ENCODE measurements around the gene HOXD4.

Gene HOXD4

DNA sequence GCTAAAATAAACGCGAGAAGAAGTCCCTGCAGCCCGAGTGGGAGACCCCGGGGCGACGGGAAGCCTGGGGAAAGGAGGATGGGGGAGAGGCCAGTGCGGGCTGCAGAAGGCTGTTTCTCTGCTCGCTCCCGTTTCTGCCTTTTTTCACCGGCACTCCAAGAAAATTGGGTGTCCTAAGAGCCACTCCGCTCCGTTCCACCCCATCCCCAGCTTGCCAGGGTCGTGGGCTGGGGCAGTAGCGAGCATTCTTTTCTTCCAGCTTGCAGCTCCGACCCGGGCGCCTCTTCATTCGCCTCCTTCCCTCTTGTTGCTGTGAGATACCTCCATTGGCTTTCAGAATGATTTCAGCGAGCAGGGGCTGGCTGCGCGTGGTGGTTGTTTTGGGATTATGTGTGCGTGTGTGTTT is 6.8 kb downstream of the HOXD4 start:
- peak; percentile 54 for DNase-seq

DNA sequence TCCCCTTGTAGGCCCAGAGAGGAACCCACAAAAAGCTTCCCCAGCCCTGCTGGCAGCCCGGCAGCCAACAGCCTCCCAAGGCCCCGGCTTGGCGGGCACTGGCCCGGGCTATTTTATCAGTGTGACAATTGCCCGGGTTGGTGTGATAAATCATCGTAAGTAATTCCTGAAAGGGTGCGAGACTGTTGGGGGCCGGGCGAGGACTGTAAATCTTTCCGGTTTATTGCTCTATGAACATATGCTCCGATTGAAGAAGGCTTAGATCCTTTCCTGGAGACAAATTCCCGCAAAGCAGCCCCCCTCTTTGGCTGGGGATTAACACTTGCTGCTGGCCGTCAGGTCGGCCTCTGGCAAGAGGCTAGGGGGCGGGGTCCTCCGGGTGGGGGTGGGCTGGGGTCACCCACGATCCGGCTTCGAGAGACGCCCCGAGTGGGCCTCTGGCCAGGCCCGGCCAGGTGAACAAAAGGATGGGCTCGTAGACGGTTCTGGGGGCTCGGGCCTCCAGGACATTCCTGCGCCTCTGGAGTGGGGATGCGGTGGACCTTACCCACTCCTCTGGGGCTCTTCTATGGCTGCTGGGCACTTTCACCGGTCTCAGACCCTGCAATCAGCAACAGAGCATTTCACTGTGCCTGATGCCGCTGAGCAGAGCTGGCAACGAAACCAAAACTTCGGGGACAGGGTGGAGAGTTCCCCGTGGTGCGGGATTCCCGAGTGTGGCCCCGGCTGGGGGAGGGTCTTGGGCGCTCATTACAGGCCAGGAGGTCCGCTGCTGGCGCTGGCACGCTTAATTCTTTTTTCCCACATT is 7.7 kb downstream of the HOXD4 start:
- peak; percentile 86 for DNase-seq

DNA sequence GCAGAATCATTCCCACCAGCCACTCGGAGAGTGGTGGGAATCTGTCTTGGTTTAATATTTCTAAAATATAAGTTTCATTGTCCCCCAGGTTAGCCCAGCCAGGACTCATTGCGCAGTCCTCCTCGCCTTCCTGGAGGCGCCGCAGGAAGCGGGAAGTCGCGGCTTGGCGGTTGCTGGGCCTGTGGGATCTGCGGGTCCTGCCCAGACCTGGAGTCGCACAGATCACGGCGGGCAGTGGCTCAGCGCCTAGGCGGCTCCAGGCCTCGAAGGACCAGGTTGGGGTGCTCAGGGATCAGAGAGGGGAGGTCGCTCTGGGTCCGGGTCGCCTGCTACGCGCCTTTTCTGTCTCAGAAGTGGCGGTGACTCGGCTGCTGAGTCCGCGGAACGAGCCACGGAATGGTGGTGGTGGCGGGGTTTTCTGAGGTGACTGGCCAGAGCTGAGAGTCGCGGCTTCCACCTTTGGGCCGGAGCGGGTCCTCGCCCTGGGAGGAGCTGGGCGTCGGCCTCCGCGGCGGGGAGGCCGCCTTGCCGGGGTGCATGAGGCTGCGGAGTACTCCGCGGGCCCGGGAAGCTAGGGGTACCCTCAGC is 8.4 kb downstream of the HOXD4 start:
- DNase-seq, result no peak

DNA sequence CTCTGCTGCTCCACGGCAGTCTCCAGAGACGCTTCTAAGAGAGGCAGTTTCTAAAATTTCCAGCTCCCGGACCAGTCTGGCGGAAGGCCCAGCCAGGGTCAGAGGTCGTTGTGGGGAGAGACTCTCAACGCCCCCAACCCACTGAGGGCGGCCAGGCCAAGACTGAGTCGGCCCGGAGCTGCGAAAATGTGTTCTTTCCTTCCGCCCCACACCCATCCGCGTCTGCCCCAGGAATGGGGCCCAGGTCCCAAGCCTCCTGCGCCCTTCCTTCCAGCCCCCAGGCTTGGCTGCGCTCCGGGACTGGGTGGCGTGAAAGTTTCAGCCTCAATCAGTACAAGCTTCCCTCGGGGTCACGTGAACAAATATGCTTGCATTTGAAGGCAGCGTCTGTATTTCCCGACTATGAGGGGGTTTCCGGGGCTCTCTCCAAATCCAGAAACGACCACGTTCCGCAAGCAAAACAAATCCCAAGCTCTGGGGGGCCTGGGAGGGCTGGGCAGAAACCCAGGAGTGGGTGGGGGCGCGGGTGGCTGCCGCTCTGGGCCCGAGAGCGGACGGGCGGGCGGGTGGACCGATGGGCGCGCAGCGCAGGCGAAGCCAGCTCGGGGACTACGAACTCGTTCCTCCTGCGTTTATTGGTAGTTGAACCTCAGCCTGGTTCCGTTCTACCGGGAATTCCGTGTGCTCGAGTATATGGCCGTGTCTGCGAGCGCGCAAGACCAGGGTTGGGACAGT is 9.1 kb downstream of the HOXD4 start:
- no peak for DNase-seq

DNA sequence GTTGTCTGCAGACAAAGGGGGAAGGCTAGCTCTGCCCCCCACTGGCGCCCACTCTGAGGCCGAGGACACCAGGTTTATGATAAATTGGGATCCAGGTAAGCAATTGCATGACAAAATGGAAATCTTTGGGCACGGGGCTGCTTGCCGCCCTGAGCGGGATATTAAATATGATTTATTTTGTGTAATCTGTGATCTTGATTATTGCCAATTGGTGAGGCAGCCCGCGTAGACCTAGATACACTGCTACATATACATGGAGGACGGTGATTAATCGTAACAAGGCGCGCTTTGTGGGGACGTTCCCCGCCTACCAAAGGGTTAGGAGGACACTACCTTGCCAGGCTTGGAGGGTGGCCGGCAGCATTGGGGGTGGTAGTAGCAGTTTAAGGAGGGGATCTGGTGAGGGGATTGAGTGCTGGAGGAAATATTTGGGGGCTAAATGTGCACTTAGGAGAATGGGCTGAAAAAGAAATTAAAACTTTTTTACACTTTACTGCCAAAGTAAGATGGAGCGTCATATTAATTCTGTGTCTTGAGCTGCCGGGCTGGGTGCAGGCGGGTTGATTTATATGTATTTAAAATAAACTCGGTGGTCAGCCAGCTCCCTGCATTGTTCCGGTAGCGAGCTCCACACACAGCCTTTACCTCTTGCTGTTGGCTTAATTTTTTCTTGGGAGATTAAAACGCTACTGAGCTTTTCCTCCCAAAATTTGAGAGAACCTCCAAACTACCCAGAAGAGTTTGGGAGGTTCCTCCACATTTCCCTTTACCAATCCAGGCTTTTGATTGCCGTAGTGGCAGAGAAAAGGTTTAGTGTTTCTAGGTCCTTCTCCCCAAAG is 9.9 kb downstream of the HOXD4 start:
- DNase-seq, result no peak

DNA sequence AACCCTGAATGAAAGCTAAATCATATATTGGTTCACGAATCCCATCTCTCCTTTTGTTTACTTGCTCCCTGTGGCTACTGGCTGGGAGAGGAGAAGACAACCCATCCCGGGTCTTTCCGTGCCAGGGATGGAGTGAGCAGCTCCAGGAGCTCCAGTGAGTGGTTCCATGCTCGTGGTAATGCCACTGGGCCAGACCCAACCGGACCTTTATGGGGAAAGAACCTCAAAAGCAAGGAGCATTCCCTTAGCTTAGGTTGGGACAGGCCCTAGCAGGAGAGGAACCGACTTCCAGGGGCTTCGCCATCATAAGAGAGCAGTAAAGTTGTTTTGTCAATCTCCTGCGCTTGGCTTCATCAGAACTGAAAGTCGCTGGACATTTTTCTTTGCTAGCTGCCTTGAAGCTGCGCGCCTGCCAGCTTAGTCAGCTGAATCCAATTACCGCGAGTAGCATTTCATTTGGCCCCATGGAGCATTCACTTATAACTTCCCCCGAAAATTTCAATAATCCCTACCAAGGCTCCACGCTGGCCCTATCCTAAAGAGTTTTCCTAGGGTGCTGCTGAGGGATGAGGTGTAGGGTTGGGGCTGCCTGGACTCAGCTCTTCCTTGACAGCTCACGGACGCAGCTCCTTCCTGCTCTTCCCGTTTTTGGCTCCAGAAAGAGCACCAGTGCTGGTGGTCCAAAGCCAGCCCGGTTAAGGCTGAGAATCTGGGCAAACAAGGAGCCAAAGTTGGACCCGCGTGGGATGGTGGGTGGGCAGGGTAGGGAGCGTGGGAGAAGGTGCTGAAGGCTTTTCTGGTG is 10.7 kb downstream of the HOXD4 start:
- DNase-seq, result peak; percentile 88

DNA sequence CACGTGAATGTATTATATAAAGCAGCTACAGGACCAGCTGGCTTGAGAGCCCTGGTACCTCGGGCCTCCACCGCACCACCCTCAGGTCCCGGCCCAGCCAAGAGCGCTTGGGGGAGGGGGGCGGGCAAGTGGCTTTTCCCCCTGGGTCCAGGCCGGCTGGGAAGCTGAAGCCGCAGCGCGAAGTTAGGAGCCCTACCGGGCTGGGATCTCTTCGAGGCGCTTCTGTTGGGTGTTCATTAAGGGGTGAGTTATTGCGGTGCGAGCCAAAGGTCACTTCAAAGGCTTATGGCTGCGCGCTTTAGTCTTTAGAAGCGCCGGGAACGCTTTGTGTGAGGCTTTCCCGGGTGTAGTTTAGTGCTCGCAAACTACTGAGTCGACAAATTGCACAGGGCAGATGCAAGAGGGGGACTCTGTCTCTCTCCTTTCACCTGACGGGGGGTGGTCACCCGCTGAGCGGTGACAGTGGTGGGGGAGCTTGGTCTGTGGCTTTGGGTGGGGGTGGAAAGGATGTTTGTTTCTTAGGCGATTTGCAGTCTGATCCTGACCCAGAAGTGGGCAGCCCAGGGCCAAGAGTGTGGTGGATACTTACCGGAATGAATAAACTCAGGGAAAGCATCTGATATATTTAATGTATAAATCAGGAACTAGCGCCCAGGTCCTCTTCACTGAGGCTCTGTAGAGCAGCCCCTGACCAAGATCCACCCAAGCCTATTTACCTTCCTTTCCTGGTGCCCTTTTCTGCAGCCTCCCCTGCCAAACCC is 11.7 kb downstream of the HOXD4 start:
- DNase-seq, result no peak

DNA sequence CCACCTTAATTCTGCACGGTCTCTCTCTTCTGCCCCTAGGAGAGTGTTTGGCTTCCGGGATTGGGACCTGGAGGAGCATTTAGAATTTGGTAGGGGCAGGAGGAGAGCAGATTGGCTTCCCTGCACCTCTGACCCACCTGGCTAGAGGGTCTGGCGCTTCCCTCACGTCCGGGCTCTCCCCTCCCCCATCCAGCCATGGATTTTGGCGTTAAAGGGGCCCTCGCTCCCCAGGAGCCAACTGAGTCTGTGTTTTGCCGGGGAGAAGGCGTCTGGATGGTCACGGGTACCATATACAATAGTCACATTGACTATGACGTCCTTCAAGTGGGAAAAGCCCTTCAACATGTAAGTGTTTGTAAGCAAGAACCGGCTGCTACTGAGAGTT is 12.3 kb downstream of the HOXD4 start:
- DNase-seq, result no peak

DNA sequence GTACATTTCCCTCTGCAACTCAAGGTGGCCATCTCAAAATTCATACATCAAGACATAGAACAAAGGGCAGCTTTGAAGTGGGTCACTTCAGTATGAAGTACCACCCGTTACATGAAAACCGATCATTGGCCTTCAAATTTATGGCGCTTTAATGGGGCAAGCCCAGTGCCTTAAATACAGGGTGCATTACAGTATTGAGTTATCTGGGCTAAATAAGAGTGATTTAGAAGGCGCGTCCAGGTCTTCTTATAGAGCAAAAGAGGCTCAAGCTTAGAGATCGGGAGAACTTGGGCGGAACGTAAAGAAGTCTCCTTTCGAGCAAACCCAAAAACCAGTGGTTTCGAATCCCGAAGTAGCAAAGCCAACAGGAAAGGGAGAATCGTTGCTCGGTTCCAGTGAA is 12.9 kb downstream of the HOXD4 start:
- DNase-seq, result no peak

DNA sequence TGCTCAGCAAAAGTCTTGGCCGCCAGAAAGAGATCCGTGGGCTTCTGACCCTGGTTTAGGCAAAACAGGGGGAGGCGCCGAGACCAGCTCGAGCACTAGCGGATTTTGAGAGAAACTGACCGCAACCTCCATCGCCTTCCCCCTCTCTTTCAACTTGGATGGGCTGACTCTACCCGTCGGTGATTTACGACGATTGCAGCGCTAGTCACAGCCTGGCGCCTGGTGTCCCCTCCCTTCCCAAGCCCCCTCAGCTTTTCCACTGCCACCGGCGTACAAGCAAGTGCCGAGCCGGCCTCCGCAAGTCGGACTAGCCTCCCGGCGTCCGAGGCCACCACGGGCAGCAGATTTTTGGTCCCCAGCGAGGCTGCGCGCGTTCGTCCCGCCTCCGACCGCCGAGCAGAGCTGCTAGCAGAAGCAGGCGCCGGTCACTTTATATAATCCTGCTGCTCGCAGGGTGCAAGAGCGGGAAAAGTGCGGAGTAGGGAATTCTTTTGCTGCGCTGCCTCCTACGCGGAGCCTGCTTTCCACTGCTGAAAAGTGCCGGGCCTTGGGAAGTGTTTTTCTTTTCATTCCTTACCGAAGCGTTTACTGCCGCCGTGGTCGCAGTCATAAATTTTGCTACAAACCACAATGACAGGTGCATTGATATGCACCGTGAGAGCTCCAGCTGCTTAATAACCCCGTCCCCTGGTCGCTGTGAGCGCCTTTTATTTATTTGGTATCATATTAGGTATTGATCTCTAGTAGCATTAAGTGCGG is 13.4 kb downstream of the HOXD4 start:
- no peak for DNase-seq

DNA sequence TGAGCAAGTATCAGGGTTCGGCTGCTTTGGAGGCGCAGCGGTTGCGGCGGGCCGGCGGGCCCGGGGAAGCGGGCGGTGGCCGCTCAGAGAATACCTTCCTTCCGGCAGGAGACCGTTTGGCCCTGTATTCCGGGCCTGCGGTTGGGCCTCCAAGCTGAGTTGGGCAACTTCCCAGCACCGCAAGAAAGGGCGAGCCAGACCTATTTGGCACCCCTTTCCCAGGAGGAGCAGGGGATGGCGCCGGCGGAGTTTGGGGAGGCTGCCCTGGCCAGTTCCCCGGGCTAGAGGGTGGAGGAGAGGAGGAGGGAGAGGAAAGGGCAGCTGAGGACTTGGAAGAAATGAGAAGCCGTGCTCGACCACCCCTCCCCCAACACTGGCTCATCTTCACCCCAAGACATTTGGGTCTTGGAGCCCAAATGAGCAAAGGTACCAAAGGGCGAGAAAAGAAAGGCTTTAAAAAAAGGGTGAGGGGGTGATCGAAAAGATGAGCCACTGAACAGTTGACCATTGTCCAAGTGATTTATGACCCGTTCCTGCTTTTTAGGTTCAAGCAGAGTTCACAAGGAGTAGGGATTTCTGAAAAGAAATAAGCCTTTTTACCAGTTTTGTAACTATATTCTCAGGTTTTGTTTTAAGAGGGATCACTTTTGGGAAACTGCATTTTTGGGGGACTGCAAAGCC is 14.2 kb downstream of the HOXD4 start:
- DNase-seq, result no peak

DNA sequence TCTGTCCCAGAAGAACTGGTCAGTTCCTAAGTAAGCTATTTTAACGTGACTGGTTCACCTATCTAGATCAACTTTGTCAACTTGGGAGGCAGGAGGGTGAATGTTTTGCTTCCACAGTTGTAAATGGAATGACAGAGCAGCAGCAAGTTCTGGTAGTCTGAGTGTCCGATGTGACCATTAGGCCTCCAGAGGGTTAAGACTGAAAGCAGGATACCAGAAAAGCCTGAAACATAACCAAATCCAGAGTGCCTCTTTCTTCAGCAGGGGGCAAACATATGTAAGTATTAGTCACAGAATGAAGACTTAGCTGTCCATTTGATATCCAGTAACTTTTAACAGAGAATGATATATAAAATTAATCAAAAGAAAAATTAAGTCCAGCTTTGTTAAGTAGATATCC is 14.9 kb downstream of the HOXD4 start:
- DNase-seq, result peak; percentile 49

DNA sequence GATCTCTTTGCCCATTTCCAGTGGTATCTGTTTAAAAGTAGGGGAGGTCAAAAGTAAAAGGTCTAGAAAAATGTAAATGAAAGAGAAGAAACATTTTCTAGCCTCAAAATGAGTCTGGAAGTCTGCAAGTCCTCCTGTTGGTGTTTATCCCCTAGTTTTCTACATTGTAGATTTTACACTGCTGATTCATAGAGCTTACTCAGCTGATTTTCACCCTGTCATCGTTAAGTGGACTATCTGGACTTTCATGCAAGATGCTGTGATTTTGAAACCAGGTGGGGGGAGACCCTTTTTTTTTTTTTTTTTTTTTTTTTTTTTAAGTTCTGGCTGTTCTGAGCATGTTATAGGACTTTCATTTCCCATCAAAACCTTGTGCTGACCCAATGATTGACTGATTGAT is 16.0 kb downstream of the HOXD4 start:
- peak; percentile 60 for DNase-seq

DNA sequence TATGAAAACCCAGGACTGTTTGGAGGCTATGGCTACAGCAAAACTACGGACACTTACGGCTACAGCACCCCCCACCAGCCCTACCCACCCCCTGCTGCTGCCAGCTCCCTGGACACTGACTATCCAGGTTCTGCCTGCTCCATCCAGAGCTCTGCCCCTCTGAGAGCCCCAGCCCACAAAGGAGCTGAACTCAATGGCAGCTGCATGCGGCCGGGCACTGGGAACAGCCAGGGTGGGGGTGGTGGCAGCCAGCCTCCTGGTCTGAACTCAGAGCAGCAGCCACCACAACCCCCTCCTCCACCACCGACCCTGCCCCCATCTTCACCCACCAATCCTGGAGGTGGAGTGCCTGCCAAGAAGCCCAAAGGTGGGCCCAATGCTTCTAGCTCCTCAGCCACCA is 17.8 kb downstream of the HOXD4 start:
- DNase-seq, result no peak

DNA sequence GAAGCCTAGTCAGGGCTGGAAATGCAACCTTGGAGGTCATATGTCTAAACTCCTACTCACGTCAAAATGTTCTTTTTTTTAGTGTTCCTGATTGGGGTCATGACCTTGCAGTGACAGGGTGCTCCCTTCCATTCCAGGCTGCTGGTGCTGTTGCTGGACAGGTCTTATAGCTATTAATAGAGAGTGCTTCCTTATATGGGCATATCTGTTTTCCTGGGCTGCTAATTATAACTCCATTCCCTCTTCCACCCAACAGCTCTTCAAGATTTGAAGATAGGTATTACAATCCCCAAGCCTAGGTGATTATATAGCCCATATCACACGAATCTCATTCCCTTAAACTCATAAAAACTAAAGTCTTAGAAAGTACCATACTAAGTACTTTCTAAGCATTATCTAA is 18.4 kb downstream of the HOXD4 start:
- no peak for DNase-seq

DNA sequence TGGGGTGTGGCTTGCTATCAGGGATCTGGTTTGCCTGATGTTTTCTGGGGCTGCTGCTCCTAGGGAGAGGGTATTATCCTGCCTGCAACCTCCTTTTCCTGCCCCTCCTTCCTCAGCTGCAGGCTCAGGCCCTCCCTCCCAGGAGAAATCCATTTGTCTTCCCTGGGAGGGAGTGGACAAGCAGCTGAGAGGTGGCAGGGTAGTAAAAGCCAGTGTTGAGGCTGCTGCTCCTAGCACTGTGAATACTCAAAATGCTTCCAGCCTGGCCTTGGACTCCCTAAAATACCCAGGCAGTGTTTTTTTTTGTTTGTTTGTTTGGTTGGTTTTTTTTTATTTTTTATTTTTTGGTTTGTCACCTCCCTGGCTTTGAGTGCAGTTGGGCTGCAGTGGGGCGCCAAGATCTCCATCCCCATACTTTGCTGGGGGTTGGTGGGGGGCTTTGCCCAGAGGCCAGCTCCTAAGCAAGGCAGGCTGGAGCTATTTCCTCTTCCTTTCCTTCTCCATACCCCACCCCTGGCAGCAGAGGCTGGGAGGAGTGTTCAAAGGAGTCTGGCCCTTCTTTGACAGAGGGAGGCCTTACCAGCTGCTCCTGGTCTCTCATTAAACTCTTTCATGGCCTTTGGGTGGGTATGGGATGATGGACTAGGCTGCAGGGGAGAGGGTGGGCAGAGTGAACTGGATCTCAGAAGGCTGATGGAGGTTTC is 19.4 kb downstream of the HOXD4 start:
- DNase-seq, result no peak

DNA sequence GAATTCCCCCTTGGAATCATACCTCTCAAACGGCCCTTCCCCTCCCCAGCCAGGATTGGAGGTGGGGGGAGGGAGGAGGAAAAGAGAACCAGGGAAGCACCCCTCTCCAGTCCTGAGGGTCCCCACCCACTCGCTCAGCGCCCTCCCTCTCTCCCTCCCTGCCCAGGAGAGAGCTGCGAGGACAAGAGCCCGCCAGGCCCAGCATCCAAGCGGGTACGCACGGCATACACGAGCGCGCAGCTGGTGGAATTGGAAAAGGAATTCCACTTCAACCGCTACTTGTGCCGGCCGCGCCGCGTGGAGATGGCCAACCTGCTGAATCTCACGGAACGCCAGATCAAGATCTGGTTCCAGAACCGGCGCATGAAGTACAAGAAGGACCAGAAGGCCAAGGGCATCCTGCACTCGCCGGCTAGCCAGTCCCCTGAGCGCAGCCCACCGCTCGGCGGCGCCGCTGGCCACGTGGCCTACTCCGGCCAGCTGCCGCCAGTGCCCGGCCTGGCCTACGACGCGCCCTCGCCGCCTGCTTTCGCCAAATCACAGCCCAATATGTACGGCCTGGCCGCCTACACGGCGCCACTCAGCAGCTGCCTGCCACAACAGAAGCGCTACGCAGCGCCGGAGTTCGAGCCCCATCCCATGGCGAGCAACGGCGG is 20.1 kb downstream of the HOXD4 start:
- DNase-seq, result peak; percentile 8

DNA sequence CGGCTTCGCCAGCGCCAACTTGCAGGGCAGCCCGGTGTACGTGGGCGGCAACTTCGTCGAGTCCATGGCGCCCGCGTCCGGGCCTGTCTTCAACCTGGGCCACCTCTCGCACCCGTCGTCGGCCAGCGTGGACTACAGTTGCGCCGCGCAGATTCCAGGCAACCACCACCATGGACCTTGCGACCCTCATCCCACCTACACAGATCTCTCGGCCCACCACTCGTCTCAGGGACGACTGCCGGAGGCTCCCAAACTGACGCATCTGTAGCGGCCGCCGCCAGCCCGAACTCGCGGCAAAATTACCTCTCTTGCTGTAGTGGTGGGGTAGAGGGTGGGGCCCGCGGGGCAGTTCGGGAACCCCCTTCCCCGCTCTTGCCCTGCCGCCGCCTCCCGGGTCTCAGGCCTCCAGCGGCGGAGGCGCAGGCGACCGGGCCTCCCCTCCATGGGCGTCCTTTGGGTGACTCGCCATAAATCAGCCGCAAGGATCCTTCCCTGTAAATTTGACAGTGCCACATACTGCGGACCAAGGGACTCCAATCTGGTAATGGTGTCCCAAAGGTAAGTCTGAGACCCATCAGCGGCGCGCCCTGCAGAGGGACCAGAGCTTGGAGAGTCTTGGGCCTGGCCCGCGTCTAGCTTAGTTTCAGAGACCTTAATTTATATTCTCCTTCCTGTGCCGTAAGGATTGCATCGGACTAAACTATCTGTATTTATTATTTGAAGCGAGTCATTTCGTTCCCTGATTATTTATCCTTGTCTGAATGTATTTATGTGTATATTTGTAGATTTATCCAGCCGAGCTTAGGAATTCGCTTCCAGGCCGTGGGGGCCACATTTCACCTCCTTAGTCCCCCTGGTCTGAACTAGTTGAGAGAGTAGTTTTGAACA is 20.9 kb downstream of the HOXD4 start:
- DNase-seq, result no peak

Data from fibroblast of skin of abdomen (primary cell).